ENCODE measurements around the gene PID1.

PID1 gene

DNA sequence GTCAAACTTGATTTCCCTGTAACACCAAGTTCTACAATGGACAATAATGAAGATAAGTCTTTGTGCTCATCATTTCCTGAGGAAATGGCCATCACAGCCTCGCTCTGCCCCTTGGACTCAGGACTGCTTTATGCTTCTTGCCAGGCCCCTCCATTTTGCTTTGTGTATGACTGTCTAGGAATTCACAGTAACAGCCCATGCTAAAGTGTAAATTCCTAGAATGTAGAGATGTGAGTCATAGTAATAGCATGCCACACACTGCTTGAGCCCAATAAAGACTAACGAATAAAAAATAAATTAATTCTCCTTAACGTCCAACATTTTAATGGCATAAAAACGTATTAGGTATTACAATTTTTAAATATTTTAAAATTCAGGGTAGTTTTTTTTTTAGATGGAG, 226.5 kb downstream of the PID1 start:
- DNase-seq, result no peak
- Histone ChIP-seq H3K9me3 (ENCODE audit: severe bottlenecking) (no peaks in the 10 kb centered on the region), H3K4me3 (ENCODE audit: low read depth, low read length) (no peak overlapping the region), H3K36me3 (no peaks in the 10 kb centered on the region), H3K27me3 (ENCODE audit: insufficient read depth, low read depth, severe bottlenecking) (peaks cover 49% of the 10 kb centered on the region), H3K27ac (no peak overlapping the region)
- TF ChIP-seq, protein P1, sequence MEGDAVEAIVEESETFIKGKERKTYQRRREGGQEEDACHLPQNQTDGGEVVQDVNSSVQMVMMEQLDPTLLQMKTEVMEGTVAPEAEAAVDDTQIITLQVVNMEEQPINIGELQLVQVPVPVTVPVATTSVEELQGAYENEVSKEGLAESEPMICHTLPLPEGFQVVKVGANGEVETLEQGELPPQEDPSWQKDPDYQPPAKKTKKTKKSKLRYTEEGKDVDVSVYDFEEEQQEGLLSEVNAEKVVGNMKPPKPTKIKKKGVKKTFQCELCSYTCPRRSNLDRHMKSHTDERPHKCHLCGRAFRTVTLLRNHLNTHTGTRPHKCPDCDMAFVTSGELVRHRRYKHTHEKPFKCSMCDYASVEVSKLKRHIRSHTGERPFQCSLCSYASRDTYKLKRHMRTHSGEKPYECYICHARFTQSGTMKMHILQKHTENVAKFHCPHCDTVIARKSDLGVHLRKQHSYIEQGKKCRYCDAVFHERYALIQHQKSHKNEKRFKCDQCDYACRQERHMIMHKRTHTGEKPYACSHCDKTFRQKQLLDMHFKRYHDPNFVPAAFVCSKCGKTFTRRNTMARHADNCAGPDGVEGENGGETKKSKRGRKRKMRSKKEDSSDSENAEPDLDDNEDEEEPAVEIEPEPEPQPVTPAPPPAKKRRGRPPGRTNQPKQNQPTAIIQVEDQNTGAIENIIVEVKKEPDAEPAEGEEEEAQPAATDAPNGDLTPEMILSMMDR (IDR thresholded peaks at IDR 0.05; ENCODE audit: low read depth, low read length), result no peak

DNA sequence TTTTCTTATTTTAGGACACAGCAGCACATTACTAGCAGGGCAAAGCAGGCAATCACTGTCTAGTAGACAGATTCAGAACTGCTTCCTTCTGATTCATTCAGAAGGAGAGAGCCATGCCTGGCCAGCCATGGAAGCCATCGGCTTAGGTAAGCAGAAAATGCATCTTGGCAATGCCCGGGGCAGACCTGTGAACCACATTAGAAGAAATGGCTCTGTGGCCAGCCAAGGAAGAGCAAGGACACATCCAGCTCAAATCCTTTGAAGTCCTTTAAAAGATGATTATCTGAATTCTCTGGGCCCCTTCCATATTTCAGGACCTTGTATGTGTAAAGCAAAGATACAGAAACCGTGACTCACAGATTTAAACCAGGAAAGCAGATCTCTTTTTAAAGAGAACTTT, 227.4 kb downstream of the PID1 start:
- TF ChIP-seq, protein P1 (IDR thresholded peaks at IDR 0.05; ENCODE audit: low read depth, low read length), result no peak
- H3K9me3 ChIP-seq (ENCODE audit: severe bottlenecking), result no peaks in the 10 kb centered on the region
- DNase-seq, result no peak
- no peaks in the 10 kb centered on the region for H3K36me3 ChIP-seq
- no peak overlapping the region for H3K4me3 ChIP-seq (ENCODE audit: low read depth, low read length)
- H3K27ac ChIP-seq, result no peak overlapping the region
- peaks cover 53% of the 10 kb centered on the region for H3K27me3 ChIP-seq (ENCODE audit: insufficient read depth, low read depth, severe bottlenecking)

DNA sequence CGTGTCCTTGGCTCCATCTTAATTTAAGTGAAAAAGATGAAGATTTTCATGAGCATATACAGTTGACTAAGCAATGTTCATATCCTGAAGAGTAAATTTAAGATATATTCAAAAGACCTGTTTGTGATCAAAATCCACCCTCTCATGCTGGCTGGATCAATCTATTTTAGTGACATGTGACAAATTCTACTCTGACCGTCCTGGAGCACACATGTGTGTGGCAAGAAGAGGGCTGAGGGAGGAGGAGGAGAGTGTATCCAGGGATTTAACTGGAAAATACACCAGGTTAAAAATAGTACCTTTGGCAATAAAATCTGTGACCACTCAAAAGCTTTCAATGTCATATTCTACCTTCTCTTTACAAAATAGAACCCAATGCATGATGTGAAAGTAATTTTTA, 228.7 kb downstream of the PID1 start:
- Histone ChIP-seq H3K36me3 (no peaks in the 10 kb centered on the region), H3K9me3 (ENCODE audit: severe bottlenecking) (no peaks in the 10 kb centered on the region), H3K27me3 (ENCODE audit: insufficient read depth, low read depth, severe bottlenecking) (peaks cover 45% of the 10 kb centered on the region), H3K27ac (no peak overlapping the region), H3K4me3 (ENCODE audit: low read depth, low read length) (no peak overlapping the region)
- TF ChIP-seq, protein P1 (IDR thresholded peaks at IDR 0.05; ENCODE audit: low read depth, low read length), result no peak
- DNase-seq, result no peak

DNA sequence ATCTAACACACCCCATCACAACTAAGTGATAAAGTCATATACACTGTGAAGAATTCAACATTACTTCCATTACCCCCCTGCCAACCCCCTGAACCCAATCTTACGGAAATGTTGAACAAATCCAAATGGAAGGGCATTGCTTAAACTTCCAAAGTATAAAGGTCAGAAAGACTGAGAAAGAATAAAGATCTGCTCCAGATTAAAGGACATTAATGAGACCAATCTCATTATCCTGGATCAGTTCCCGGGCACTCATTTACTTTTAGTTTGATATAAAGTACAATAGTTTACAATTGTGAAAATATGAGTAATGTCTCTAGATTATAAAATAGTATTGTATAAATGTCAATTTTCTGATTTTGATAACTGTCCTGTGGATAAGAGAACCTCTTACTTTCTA, 229.4 kb downstream of the PID1 start:
- DNase-seq, result no peak
- peaks cover 42% of the 10 kb centered on the region for H3K27me3 ChIP-seq (ENCODE audit: insufficient read depth, low read depth, severe bottlenecking)
- TF ChIP-seq, protein P1 (IDR thresholded peaks at IDR 0.05; ENCODE audit: low read depth, low read length), result no peak
- H3K36me3 ChIP-seq, result no peaks in the 10 kb centered on the region
- no peaks in the 10 kb centered on the region for H3K9me3 ChIP-seq (ENCODE audit: severe bottlenecking)
- H3K27ac ChIP-seq, result no peak overlapping the region
- no peak overlapping the region for H3K4me3 ChIP-seq (ENCODE audit: low read depth, low read length)

DNA sequence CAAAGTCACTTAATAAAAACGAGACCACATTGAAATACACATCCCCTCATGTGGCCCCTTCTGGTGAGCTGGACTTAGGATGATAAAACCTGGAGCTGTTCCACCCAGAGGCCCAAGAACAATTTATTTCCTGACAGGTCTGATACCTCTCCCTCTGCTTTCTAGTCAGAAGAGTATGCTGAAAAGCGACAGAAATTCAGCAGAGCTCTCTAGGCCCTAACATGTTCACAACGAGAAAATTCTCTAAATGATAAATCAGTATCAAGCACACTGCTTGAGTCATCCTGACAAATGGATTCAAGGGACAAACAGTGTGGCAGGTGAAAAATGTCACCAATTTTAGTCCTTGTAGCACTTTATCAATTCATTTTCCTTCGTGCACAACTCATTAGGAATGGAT, 233.5 kb downstream of the PID1 start:
- TF ChIP-seq, protein P1 (IDR thresholded peaks at IDR 0.05; ENCODE audit: low read depth, low read length), result no peak
- H3K27ac ChIP-seq, result no peak overlapping the region
- no peaks in the 10 kb centered on the region for H3K9me3 ChIP-seq (ENCODE audit: severe bottlenecking)

DNA sequence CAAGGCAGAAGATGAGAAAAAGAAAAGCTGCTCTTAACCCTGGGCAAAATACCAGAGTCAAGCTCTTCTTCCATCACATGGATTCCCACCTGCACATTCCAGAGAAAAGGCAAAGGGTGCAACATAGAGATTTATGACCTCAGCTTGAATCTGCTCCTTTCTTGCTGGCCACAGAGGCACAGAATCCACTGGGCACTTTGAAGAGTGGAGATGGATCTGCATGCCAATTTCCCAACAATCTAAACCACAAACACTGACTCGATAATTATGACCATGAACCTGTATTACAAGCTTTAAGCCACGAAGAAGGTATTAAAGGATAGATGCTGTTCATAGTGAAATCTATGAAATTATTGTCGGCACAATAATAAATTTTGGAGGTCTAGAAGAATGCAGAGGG, 237.3 kb downstream of the PID1 start:
- Histone ChIP-seq H3K27me3 (ENCODE audit: insufficient read depth, low read depth, severe bottlenecking) (peaks cover 37% of the 10 kb centered on the region), H3K4me3 (ENCODE audit: low read depth, low read length) (no peak overlapping the region), H3K27ac (no peak overlapping the region), H3K9me3 (ENCODE audit: severe bottlenecking) (no peaks in the 10 kb centered on the region), H3K36me3 (no peaks in the 10 kb centered on the region)
- TF ChIP-seq, protein P1 (IDR thresholded peaks at IDR 0.05; ENCODE audit: low read depth, low read length), result no peak
- DNase-seq, result no peak

More for the DNA sequence above, 233.5 kb downstream of the PID1 start:
- peaks cover 39% of the 10 kb centered on the region for H3K27me3 ChIP-seq (ENCODE audit: insufficient read depth, low read depth, severe bottlenecking)
- no peak overlapping the region for H3K4me3 ChIP-seq (ENCODE audit: low read depth, low read length)
- H3K36me3 ChIP-seq, result no peaks in the 10 kb centered on the region
- DNase-seq, result no peak
